Gastrocnemius medialis (tissue), 4 donors: ENCODE results near the gene SAP30BP.

Source experiments
- CTCF ChIP-seq, 5 experiments: fragments of 450-650 bp in 3 of 5; fragments of 200-600 bp in 2 of 5; sonication (generic) in 2 of 5; IDR thresholded peaks in 4 of 5; conservative IDR thresholded peaks in 1 of 5; 1 replicate in 4 of 5; 2 replicates in 1 of 5; pipeline ENCODE4 v1.5.1; 2016 to 2019; ENCODE audit warnings: antibody characterized with exemption in 5 of 5, mild to moderate bottlenecking in 3 of 5, moderate library complexity in 3 of 5
- POLR2A ChIP-seq, 2 donors: fragments of 450-650 bp; IDR thresholded peaks; one replicate each; pipeline ENCODE4 v1.6.1; 2017; ENCODE audit warnings: antibody characterized with exemption in 2 of 2, mild to moderate bottlenecking in 2 of 2, moderate library complexity in 2 of 2

- TF ChIP-seq CTCF (IDR thresholded peaks at IDR 0.05 in 4 of 5, conservative IDR thresholded peaks at IDR 0.05 in 1 of 5) (no peak), POLR2A (IDR thresholded peaks at IDR 0.05) (no peak)
These were observed 49.5 kb upstream of the SAP30BP start for GRCh38 chr17:75617675-75618074.
